Nephron progenitor cell (in vitro differentiated cells): ENCODE results near the gene MAT1A.

ENCODE experiments used
- DNase-seq: peaks from one replicate; pipeline ENCODE4 v3.0.0; 2021
- H3K27ac Mint-ChIP-seq: 2 replicates; pipeline ENCODE4 v1.8.0; 2021; ENCODE audit warnings: mild to moderate bottlenecking, moderate library complexity, mixed read lengths
- H3K27me3 Mint-ChIP-seq: 2 replicates; pipeline ENCODE4 v1.8.0; 2021; ENCODE audit warnings: mild to moderate bottlenecking, low read depth, mixed read lengths; ENCODE audit not compliant: poor library complexity
- H3K36me3 Mint-ChIP-seq: 2 replicates; pipeline ENCODE4 v1.8.0; 2021; ENCODE audit warnings: low read depth, mixed read lengths
- H3K4me1 Mint-ChIP-seq: 2 replicates; pipeline ENCODE4 v1.8.0; 2021; ENCODE audit warnings: mixed read lengths
- H3K4me3 Mint-ChIP-seq: 2 replicates; pipeline ENCODE4 v1.8.0; 2021; ENCODE audit warnings: mild to moderate bottlenecking, moderate library complexity, mixed read lengths
- H3K9me3 Mint-ChIP-seq: 2 replicates; pipeline ENCODE4 v1.8.0; 2021; ENCODE audit warnings: mild to moderate bottlenecking, moderate library complexity, mixed read lengths
- TF ChIP-seq, protein P1 (sequence below): fragments of 200-600 bp; sonication (generic); IDR thresholded peaks from 2 replicates; pipeline ENCODE4 v1.5.0; 2021; ENCODE audit warnings: antibody characterized with exemption

The MAT1A gene

DNA sequence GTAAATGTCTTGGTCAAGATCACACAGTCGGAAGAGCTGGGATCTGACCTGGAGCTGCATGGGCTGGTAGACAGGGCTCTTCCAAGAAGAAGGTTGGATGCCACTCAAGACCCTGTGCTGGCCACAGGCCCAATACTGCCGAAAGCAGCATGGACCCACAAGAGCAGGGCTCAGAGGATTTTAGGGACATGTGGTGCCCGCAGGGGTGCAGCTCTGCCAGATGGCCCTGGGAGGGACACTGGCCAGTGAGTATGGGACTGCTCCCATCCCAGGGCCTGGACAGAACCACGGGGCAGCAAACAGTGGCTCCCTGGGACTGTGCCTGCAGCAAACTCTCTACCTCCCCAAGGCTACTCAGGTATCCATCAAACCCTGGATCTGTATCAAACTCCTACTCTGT lies 12.4 kb downstream of the MAT1A start:
- H3K36me3 Mint-ChIP-seq, result no peaks in the 10 kb centered on the region
- H3K27me3 Mint-ChIP-seq, result peaks cover 14% of the 10 kb centered on the region
- no peak overlapping the region for H3K4me3 Mint-ChIP-seq
- H3K9me3 Mint-ChIP-seq, result no peaks in the 10 kb centered on the region
- TF ChIP-seq, protein P1, sequence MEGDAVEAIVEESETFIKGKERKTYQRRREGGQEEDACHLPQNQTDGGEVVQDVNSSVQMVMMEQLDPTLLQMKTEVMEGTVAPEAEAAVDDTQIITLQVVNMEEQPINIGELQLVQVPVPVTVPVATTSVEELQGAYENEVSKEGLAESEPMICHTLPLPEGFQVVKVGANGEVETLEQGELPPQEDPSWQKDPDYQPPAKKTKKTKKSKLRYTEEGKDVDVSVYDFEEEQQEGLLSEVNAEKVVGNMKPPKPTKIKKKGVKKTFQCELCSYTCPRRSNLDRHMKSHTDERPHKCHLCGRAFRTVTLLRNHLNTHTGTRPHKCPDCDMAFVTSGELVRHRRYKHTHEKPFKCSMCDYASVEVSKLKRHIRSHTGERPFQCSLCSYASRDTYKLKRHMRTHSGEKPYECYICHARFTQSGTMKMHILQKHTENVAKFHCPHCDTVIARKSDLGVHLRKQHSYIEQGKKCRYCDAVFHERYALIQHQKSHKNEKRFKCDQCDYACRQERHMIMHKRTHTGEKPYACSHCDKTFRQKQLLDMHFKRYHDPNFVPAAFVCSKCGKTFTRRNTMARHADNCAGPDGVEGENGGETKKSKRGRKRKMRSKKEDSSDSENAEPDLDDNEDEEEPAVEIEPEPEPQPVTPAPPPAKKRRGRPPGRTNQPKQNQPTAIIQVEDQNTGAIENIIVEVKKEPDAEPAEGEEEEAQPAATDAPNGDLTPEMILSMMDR, result no peak
- no peak for DNase-seq
- no peak overlapping the region for H3K27ac Mint-ChIP-seq
- peaks cover 24% of the 10 kb centered on the region for H3K4me1 Mint-ChIP-seq

DNA sequence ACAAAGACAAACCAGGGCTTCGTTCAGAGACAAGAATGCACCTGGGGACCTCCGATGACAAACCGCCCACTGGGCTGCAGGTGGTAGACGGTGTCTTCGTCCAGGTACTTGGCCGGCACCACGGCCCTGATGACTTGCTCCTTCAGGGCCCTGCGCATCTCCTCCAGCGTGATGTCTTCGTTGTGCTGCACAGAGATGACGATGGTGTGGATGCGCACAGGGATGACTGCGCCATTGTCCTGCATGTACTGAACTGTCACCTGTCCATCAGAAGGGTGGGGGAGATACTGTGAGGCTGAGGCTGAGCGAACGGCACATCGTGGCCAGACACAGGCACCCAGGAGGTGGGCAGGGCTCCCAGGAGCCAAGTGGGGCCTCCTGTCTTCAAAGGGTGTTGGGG lies 13.1 kb downstream of the MAT1A start:
- Mint-ChIP-seq H3K27ac (no peak overlapping the region), H3K27me3 (peaks cover 14% of the 10 kb centered on the region), H3K4me3 (no peak overlapping the region), H3K4me1 (peaks cover 18% of the 10 kb centered on the region), H3K9me3 (no peaks in the 10 kb centered on the region), H3K36me3 (no peaks in the 10 kb centered on the region)
- TF ChIP-seq, protein P1, result no peak
- DNase-seq, result no peak

DNA sequence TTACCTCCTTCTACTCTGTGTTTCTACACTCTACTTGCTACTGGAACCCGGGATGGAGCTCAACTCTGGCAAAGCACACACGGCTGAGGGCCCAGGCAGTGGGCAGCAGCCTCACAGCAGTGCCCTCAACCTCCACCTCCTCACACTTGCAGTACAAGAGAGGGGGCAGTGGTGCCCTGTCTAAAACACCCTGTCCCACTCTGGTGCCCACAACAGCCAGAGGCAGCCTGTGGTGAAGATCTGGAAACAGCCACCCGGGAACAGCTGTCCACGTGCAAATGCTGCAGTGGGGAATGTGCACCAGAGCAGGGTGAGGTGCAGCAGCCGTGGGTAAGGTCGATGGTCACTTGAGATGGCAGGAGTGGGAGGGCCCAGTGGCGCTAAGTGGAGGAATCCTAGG lies 13.7 kb downstream of the MAT1A start:
- H3K9me3 Mint-ChIP-seq, result no peaks in the 10 kb centered on the region
- no peak overlapping the region for H3K27ac Mint-ChIP-seq
- H3K4me1 Mint-ChIP-seq, result peaks cover 12% of the 10 kb centered on the region
- TF ChIP-seq, protein P1, result no peak
- no peak for DNase-seq
- no peak overlapping the region for H3K4me3 Mint-ChIP-seq
- peaks cover 14% of the 10 kb centered on the region for H3K27me3 Mint-ChIP-seq
- H3K36me3 Mint-ChIP-seq, result no peaks in the 10 kb centered on the region

DNA sequence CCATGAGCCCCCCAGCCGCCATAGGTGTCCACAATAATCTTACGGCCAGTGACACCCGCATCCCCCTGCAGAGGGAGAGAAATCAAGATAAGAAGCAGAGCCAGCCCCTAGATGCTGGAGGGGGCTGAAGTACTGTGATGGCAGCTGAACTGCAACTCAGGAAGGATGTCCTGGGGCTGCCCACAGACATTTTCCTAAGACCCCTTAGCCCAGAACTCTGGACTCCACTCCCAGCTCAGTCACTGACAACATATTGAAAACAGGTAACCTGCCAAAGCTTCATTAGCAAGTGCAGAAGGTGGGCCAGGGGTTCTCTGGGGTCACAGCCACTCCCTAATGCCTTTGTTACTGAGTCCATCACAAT lies 14.3 kb downstream of the MAT1A start:
- TF ChIP-seq, protein P1, result no peak
- Mint-ChIP-seq H3K4me1 (peaks cover 7% of the 10 kb centered on the region), H3K27ac (no peak overlapping the region), H3K9me3 (no peaks in the 10 kb centered on the region), H3K27me3 (peaks cover 14% of the 10 kb centered on the region), H3K4me3 (no peak overlapping the region), H3K36me3 (no peaks in the 10 kb centered on the region)
- DNase-seq, result no peak

DNA sequence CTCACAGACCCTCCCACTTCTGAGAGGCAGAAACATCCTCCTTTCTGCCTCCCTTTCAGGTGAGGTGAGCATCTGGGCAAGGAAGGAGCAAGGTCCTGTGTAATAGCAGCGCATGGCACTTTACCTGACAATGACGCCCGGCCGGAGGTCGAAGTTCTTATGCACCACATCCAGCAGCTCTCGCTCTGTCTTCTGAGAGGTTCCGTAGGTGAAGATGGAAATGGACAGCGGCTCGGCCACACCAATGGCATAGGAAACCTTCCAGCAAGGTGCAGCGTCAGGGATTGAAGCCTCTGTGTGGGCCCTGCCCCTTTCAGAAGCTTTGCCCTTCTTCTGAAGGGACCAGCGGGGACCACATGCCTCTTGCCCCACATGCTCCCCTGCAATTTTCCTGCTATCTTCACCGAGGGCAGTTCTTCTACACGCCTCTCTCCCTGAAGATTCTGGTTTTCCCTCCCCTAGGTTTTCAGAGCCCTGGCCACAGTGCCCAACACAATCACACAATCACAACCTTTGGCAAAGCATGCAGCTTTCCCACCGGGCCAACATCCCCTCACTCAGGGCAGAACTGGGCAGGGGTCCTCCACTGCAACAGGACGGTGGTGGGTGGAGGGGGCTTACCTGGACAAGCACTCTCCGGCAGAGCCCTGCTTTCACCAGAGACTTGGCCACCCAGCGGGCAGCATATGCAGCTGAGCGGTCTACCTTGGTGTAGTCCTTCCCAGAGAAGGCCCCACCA lies 14.9 kb downstream of the MAT1A start:
- TF ChIP-seq, protein P1, result no peak
- peaks cover 5% of the 10 kb centered on the region for H3K4me1 Mint-ChIP-seq
- H3K9me3 Mint-ChIP-seq, result no peaks in the 10 kb centered on the region
- no peak for DNase-seq
- no peak overlapping the region for H3K27ac Mint-ChIP-seq
- peaks cover 13% of the 10 kb centered on the region for H3K27me3 Mint-ChIP-seq
- no peaks in the 10 kb centered on the region for H3K36me3 Mint-ChIP-seq
- H3K4me3 Mint-ChIP-seq, result no peak overlapping the region

DNA sequence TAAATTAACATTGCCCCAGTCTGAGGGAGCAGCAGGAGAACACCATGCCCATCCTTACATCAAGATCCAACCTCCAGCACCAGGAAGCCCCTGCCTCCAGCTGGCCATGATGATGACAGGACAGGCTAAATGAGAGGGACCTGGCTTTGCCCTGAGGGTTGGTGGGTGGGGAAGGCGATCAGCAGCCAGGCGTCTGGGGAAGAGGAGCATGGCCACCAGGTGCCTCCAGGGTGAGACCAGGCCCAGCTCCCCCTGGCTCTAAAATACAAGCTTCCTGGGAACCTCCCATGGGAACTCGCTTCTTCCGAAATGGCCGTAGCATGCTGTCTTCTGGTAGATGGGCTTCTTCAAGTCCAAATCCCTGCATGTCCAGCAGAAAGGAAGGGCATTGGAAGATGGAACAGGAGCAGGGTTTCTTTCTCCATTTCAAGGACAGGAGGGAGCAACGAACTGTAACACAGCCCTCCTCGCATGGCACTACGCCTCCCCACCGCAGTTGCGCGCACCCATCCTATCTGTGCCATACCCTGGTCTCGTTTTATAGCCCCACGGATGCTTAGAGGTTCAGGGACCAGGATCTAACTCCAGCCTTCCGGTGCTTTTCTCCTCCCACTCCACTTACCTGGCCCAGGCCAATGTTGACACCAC lies 15.8 kb downstream of the MAT1A start:
- DNase-seq, result no peak
- peaks cover under 1% of the 10 kb centered on the region for H3K36me3 Mint-ChIP-seq
- no peak overlapping the region for H3K27ac Mint-ChIP-seq
- H3K4me1 Mint-ChIP-seq, result no peaks in the 10 kb centered on the region
- peaks cover 8% of the 10 kb centered on the region for H3K27me3 Mint-ChIP-seq
- H3K9me3 Mint-ChIP-seq, result peaks cover under 1% of the 10 kb centered on the region
- H3K4me3 Mint-ChIP-seq, result no peak overlapping the region
- TF ChIP-seq, protein P1, result no peak
